ENCODE results near the gene IL3. TPM values are rescaled to one million over a fixed set of nuclear protein-coding genes. Genes with fewer than 3 reads are reported as not detected.

Gene IL3
- total RNA-seq, 1 experiment from 2014 or later: not detected

- intact Hi-C loops (cut with micrococcal nuclease; ENCODE audit: unreplicated experiment): loop anchor here (2.0 kb wide), 2 partner anchors 474 to 640 kb away; no protein-coding TSS in a partner anchor
- BruUV-seq (replicated peaks): no TSS peak
- Histone ChIP-seq H3K4me1 (ENCODE audit: insufficient read depth, low read length, poor library complexity, severe bottlenecking) (no peaks in the 10 kb centered on the region), H3K27me3 (replicated peaks; ENCODE audit: insufficient read depth, low read depth, low read length, poor library complexity) (no peaks in the 10 kb centered on the region), H3K4me3 (ENCODE audit: low read depth, low read length, poor library complexity, severe bottlenecking) (no peak overlapping the region), H3K9me3 (ENCODE audit: low read depth, low read length, poor library complexity, severe bottlenecking) (no peaks in the 10 kb centered on the region), H3K36me3 (ENCODE audit: insufficient read depth, low read length, poor library complexity, severe bottlenecking) (no peaks in the 10 kb centered on the region), H3K27ac (ENCODE audit: low read depth, low read length, poor library complexity, severe bottlenecking) (no peak overlapping the region)
- peak; percentile 67 for DNase-seq (ENCODE audit: low spot score)
- TF ChIP-seq CTCF (conservative IDR thresholded peaks at IDR 0.05; ENCODE audit: low read depth, low read length) (peak; percentile 96), EZH2 (IDR thresholded peaks at IDR 0.05; ENCODE audit: borderline replicate concordance, low read depth, low read length, poor library complexity, severe bottlenecking) (no peak)
- CTCF ChIA-PET: interaction anchor here (0.6 to 1.5 kb wide), 5 partner anchors 10 to 640 kb away, joined by 3 to 6 read pairs (median 3); partner anchors contain the start of gene CSF2
- POLR2A ChIA-PET (ENCODE audit: low non-redundant PET): no interaction called here
Measured at GRCh38 chr5:132063090-132063911, 2.8 kb downstream of the IL3 start.

- no peak overlapping the region for H3K27ac ChIP-seq (ENCODE audit: low read depth, low read length, poor library complexity, severe bottlenecking)
- DNase-seq (ENCODE audit: low spot score): no peak
- H3K4me3 ChIP-seq (ENCODE audit: low read depth, low read length, poor library complexity, severe bottlenecking): no peak overlapping the region
- CTCF ChIA-PET: no interaction called here
- no peaks in the 10 kb centered on the region for H3K36me3 ChIP-seq (ENCODE audit: insufficient read depth, low read length, poor library complexity, severe bottlenecking)
- no TSS peak for BruUV-seq (replicated peaks)
- no peaks in the 10 kb centered on the region for H3K9me3 ChIP-seq (ENCODE audit: low read depth, low read length, poor library complexity, severe bottlenecking)
- no peaks in the 10 kb centered on the region for H3K27me3 ChIP-seq (replicated peaks; ENCODE audit: insufficient read depth, low read depth, low read length, poor library complexity)
- POLR2A ChIA-PET (ENCODE audit: low non-redundant PET): no interaction called here
- TF ChIP-seq EZH2 (IDR thresholded peaks at IDR 0.05; ENCODE audit: borderline replicate concordance, low read depth, low read length, poor library complexity, severe bottlenecking) (no peak), CTCF (conservative IDR thresholded peaks at IDR 0.05; ENCODE audit: low read depth, low read length) (no peak)
- intact Hi-C loops (cut with micrococcal nuclease; ENCODE audit: unreplicated experiment): no loop called here
- no peaks in the 10 kb centered on the region for H3K4me1 ChIP-seq (ENCODE audit: insufficient read depth, low read length, poor library complexity, severe bottlenecking)
Measured at GRCh38 chr5:132064140-132064539, 3.7 kb downstream of the IL3 start.

- H3K9me3 ChIP-seq (ENCODE audit: low read depth, low read length, poor library complexity, severe bottlenecking): no peaks in the 10 kb centered on the region
- POLR2A ChIA-PET (ENCODE audit: low non-redundant PET): no interaction called here
- no TSS peak for BruUV-seq (replicated peaks)
Measured at GRCh38 chr5:132064738-132065331, 4.4 kb downstream of the IL3 start.

More at GRCh38 chr5:132064738-132065331, 4.4 kb downstream of the IL3 start:
- H3K36me3 ChIP-seq (ENCODE audit: insufficient read depth, low read length, poor library complexity, severe bottlenecking): no peaks in the 10 kb centered on the region
- no peak overlapping the region for H3K27ac ChIP-seq (ENCODE audit: low read depth, low read length, poor library complexity, severe bottlenecking)
- CTCF ChIA-PET: no interaction called here
- intact Hi-C loops (cut with micrococcal nuclease; ENCODE audit: unreplicated experiment): no loop called here
- H3K4me1 ChIP-seq (ENCODE audit: insufficient read depth, low read length, poor library complexity, severe bottlenecking): no peaks in the 10 kb centered on the region
- TF ChIP-seq CTCF (conservative IDR thresholded peaks at IDR 0.05; ENCODE audit: low read depth, low read length) (peak; percentile 94), EZH2 (IDR thresholded peaks at IDR 0.05; ENCODE audit: borderline replicate concordance, low read depth, low read length, poor library complexity, severe bottlenecking) (no peak)
- DNase-seq (ENCODE audit: low spot score): peak; percentile 68
- no peak overlapping the region for H3K4me3 ChIP-seq (ENCODE audit: low read depth, low read length, poor library complexity, severe bottlenecking)
- H3K27me3 ChIP-seq (replicated peaks; ENCODE audit: insufficient read depth, low read depth, low read length, poor library complexity): no peaks in the 10 kb centered on the region

Measured in A673 (cell line).